ENCODE results near the gene DNAH11. TPM values are rescaled to one million over a fixed set of nuclear protein-coding genes. Genes with fewer than 3 reads are reported as not detected.

DNAH11 gene
- total and polyA plus RNA-seq, 9 of the 15 experiments (the other 6 are each of a cell fraction or from before 2014, with no cell fraction given), result under 0.01 TPM; not detected in 7

DNA sequence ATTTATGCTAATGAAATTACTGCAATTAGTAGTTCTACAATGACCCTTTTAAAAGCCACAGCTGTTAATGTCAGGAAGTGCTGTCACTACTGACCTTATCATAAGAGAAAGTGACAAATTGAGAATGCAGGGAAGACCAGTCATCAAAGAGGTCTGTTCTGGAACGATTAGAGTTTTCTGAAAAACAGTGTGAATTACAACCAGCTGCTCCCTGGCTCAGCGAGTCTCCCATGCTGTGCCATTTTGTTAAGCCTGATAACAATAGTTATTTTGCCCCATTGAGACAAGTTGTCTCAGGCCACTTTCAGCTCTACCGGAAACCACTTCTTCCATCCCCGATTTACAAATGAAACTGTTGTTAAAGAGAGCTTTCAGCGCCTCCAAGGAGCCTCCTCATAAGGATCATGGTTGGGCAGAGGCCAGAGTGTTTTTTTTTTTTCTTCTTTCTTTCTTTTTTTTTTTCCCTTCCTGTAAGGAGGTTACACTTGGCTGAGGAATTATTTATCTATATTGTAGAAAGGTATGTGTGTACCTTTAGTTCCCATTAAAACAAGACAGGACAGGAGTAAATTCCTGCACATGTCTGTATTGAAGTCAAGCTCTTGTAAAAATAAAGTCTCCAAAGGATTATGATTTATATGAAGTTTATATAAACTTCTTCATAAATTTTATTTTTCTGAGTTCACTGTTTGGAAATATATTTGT lies 229.2 kb downstream of the DNAH11 start (continued):
- TF ChIP-seq ZSCAN32 (CRISPR knock-in tag; IDR thresholded peaks at IDR 0.05) (no peak), CXXC5 (CRISPR knock-in tag; IDR thresholded peaks at IDR 0.05) (no peak), PML (IDR thresholded peaks at IDR 0.05; ENCODE audit: low read length) (peak; percentile 67; the same call in 1 of the 2 replicates), GATAD2A (IDR thresholded peaks at IDR 0.05) (no peak), FOXJ3 (CRISPR knock-in tag; IDR thresholded peaks at IDR 0.05) (no peak), TEAD1 (CRISPR knock-in tag; IDR thresholded peaks at IDR 0.05) (no peak), NEUROD1 (IDR thresholded peaks at IDR 0.05; ENCODE audit: borderline replicate concordance, low read depth, low read length, partially characterized antibody) (no peak), HMG20B (CRISPR knock-in tag; IDR thresholded peaks at IDR 0.05) (no peak), ETV1 (tag; conservative IDR thresholded peaks at IDR 0.05; ENCODE audit: low read depth) (peak; percentile 80), ZNF780A (CRISPR knock-in tag; IDR thresholded peaks at IDR 0.05) (no peak), ZNF699 (CRISPR knock-in tag; IDR thresholded peaks at IDR 0.05; ENCODE audit: insufficient replicate concordance) (no peak)
- TF ChIP-seq, protein P1, sequence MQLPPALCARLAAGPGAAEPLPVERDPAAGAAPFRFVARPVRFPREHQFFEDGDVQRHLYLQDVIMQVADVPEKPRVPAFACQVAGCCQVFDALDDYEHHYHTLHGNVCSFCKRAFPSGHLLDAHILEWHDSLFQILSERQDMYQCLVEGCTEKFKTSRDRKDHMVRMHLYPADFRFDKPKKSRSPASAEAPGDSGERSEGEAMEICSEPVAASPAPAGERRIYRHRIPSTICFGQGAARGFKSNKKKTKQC (CRISPR knock-in tag; IDR thresholded peaks at IDR 0.05), result no peak
- TF ChIP-seq, protein P2, sequence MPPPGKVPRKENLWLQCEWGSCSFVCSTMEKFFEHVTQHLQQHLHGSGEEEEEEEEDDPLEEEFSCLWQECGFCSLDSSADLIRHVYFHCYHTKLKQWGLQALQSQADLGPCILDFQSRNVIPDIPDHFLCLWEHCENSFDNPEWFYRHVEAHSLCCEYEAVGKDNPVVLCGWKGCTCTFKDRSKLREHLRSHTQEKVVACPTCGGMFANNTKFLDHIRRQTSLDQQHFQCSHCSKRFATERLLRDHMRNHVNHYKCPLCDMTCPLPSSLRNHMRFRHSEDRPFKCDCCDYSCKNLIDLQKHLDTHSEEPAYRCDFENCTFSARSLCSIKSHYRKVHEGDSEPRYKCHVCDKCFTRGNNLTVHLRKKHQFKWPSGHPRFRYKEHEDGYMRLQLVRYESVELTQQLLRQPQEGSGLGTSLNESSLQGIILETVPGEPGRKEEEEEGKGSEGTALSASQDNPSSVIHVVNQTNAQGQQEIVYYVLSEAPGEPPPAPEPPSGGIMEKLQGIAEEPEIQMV (tag; conservative IDR thresholded peaks at IDR 0.05; ENCODE audit: low read depth), result no peak
- TF ChIP-seq, protein P3, sequence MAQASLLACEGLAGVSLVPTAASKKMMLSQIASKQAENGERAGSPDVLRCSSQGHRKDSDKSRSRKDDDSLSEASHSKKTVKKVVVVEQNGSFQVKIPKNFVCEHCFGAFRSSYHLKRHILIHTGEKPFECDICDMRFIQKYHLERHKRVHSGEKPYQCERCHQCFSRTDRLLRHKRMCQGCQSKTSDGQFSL (CRISPR knock-in tag; IDR thresholded peaks at IDR 0.05), result no peak
- TF ChIP-seq, protein P3 (tag; IDR thresholded peaks at IDR 0.05), result no peak
- TF ChIP-seq, protein P4, sequence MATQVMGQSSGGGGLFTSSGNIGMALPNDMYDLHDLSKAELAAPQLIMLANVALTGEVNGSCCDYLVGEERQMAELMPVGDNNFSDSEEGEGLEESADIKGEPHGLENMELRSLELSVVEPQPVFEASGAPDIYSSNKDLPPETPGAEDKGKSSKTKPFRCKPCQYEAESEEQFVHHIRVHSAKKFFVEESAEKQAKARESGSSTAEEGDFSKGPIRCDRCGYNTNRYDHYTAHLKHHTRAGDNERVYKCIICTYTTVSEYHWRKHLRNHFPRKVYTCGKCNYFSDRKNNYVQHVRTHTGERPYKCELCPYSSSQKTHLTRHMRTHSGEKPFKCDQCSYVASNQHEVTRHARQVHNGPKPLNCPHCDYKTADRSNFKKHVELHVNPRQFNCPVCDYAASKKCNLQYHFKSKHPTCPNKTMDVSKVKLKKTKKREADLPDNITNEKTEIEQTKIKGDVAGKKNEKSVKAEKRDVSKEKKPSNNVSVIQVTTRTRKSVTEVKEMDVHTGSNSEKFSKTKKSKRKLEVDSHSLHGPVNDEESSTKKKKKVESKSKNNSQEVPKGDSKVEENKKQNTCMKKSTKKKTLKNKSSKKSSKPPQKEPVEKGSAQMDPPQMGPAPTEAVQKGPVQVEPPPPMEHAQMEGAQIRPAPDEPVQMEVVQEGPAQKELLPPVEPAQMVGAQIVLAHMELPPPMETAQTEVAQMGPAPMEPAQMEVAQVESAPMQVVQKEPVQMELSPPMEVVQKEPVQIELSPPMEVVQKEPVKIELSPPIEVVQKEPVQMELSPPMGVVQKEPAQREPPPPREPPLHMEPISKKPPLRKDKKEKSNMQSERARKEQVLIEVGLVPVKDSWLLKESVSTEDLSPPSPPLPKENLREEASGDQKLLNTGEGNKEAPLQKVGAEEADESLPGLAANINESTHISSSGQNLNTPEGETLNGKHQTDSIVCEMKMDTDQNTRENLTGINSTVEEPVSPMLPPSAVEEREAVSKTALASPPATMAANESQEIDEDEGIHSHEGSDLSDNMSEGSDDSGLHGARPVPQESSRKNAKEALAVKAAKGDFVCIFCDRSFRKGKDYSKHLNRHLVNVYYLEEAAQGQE (IDR thresholded peaks at IDR 0.05; ENCODE audit: borderline replicate concordance), result no peak
- TF ChIP-seq, protein P4 (CRISPR knock-in tag; IDR thresholded peaks at IDR 0.05; ENCODE audit: low read depth), result no peak

Measured in K562 (cell line).